Transverse colon (tissue), 4 donors: ENCODE data around the gene RIPOR3. TPM values are rescaled to one million over a fixed set of nuclear protein-coding genes. Genes with fewer than 3 reads are reported as not detected.
"Not testable (repeated sequence)": the region's sequence is repeated elsewhere in the genome, so short reads cannot be mapped to it uniquely, and the experiment has no call there.

Experiments
- DNase-seq: peaks from one replicate; pipeline ENCODE4 v3.0.0-alpha.2; 2019
- H3K27ac ChIP-seq, 4 donors: fragments of 200-600 bp; sonication (generic); 2 replicates each; pipeline ENCODE4 v1.5.1; 2016 to 2018; ENCODE audit warnings: inconsistent platforms in 4 of 4
- H3K27me3 ChIP-seq: fragments of 200-600 bp; sonication (generic); 2 replicates; pipeline ENCODE4 v1.5.1; 2017; ENCODE audit warnings: inconsistent platforms
- H3K36me3 ChIP-seq, 4 donors: fragments of 200-600 bp; sonication (generic); 2 replicates each; pipeline ENCODE4 v1.5.1; 2017 to 2019; ENCODE audit warnings: inconsistent platforms in 4 of 4
- H3K4me1 ChIP-seq, 4 donors: fragments of 200-600 bp; sonication (generic); 2 replicates each; pipeline ENCODE4 v1.5.1; 2017 to 2020; ENCODE audit warnings: inconsistent platforms in 4 of 4
- H3K4me3 ChIP-seq, 4 donors: fragments of 200-600 bp; sonication (generic); 1 replicate in 1 of 4; 2 replicates in 3 of 4; pipeline versions ENCODE4 v1.5.1 to v1.6.1; 2017 to 2019; ENCODE audit warnings: inconsistent platforms in 4 of 4
- H3K9me3 ChIP-seq, 2 donors: fragments of 200-600 bp; sonication (generic); 2 replicates each; pipeline ENCODE4 v1.5.1; 2017 to 2019; ENCODE audit warnings: inconsistent platforms in 2 of 2
- EP300 ChIP-seq: sonication (generic); formaldehyde crosslinking; IDR thresholded peaks from one replicate; pipeline ENCODE4 v1.6.1; 2017; ENCODE audit warnings: antibody characterized with exemption, low read depth
- POLR2A ChIP-seq: fragments of 450-650 bp; IDR thresholded peaks from one replicate; pipeline ENCODE4 v1.6.1; 2016; ENCODE audit warnings: antibody characterized with exemption, mild to moderate bottlenecking, moderate library complexity
- POLR2AphosphoS5 ChIP-seq, 3 donors: sonication (generic); formaldehyde crosslinking; IDR thresholded peaks; one replicate each; pipeline ENCODE4 v1.6.1; 2016; ENCODE audit warnings: antibody characterized with exemption in 3 of 3
- WGBS, 2 donors: methylation state at CpG; one replicate each; pipeline ENCODE4 v1.1.5; 2018; ENCODE audit warnings: low coverage in 1 of 2; 5-methylcytosine and 5-hydroxymethylcytosine counted together
- in situ Hi-C, 4 donors: fragments of 200-750 bp; cut with MboI; loops; one replicate each; pipeline versions ENCODE4 v1.15.0 to v1.15.1; 2017; ENCODE audit warnings: low sequenced_read_pairs in 3 of 4, low pct_ligation_motif_present in 1 of 4, low pct_unique_long_range_greater_than_20kb in 1 of 4
- intact Hi-C: fragments of 100-400 bp; cut with DNase I; formaldehyde crosslinking; loops from one replicate; pipeline ENCODE4 v1.15.1; 2023; ENCODE audit warnings: low total_unique reads
- total RNA-seq, 4 donors: library from RNA; depleted of rRNA; stranded (reverse); fragments of >200 nt; gene quantifications; one replicate each; pipeline ENCODE4 v1.1.0, GENCODE V29; 2016
- TF ChIP-seq, protein P1 (sequence below), 5 experiments: fragments of 200-600 bp in 3 of 5; fragments of 450-650 bp in 2 of 5; sonication (generic) in 3 of 5; IDR thresholded peaks; 1 replicate in 2 of 5; 2 replicates in 3 of 5; pipeline ENCODE4 v1.5.1; 2016 to 2017; ENCODE audit warnings: antibody characterized with exemption in 5 of 5, inconsistent platforms in 3 of 5, mild to moderate bottlenecking in 2 of 5, moderate library complexity in 1 of 5

The RIPOR3 gene
- total RNA-seq, 4 donors from 2014 or later, result 4.6 to 15.7 (median 8.7) TPM

DNA sequence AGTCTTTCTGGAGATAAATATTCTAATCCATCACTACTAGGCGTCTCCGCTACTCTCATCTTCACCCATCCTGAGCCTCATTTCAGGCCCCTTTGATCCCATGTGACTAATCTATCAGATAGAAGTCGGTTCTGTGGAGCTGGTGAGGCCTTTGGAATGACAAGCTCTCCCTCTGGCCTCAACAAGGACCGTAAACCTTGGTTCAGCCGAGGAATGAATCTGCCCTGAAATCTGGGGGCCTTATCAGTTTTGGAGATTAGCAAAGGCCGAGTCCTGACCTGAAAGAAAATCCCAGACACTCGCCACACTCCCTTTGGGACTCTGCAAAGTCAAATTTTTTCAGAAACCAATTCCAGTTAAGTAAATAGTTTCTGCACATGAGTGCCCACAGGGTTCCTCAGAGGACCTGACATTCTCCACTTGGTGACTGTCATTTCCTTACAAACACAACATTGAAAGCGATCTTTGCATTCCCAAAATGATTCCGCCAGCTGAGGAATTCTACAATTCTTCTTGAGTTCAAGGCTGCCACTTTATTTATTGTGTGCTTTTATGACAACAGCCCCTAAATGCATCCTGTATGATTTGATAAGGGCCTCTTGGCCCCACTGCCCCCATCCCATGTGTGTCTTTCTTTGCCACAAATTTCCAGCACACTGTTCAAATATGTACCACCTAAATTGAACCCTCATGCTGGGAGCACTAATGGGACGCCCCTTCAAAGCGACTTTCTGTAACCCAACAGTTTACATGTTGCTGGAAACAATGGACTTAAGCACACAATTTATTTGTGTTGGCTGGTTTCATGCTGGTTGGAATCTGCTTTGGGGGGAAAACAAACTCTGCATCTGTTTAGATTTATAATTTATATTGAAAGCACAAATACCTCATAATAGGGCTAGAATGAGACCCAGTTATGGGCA, 10.0 kb upstream of the RIPOR3 start:
- DNase-seq, result no peak
- H3K27ac ChIP-seq, result no peak overlapping the region
- WGBS, 2 donors, result 81 to 95% methylated on average over 5 to 11 of the region's 11 CpGs
- no peak overlapping the region for H3K4me3 ChIP-seq
- H3K9me3 ChIP-seq, result no peaks in the 10 kb centered on the region
- intact Hi-C loops, result loop anchor here (10.0 kb wide), 1 partner anchor 77 kb away; no protein-coding TSS in a partner anchor
- in situ Hi-C loops, result no loop called here
- no peaks in the 10 kb centered on the region for H3K36me3 ChIP-seq
- no peaks in the 10 kb centered on the region for H3K4me1 ChIP-seq
- TF ChIP-seq EP300 (no peak), POLR2A (no peak), POLR2AphosphoS5 (IDR thresholded peaks at IDR 0.05) (no peak)
- TF ChIP-seq, protein P1, sequence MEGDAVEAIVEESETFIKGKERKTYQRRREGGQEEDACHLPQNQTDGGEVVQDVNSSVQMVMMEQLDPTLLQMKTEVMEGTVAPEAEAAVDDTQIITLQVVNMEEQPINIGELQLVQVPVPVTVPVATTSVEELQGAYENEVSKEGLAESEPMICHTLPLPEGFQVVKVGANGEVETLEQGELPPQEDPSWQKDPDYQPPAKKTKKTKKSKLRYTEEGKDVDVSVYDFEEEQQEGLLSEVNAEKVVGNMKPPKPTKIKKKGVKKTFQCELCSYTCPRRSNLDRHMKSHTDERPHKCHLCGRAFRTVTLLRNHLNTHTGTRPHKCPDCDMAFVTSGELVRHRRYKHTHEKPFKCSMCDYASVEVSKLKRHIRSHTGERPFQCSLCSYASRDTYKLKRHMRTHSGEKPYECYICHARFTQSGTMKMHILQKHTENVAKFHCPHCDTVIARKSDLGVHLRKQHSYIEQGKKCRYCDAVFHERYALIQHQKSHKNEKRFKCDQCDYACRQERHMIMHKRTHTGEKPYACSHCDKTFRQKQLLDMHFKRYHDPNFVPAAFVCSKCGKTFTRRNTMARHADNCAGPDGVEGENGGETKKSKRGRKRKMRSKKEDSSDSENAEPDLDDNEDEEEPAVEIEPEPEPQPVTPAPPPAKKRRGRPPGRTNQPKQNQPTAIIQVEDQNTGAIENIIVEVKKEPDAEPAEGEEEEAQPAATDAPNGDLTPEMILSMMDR (IDR thresholded peaks at IDR 0.05), result no peak
- no peaks in the 10 kb centered on the region for H3K27me3 ChIP-seq

DNA sequence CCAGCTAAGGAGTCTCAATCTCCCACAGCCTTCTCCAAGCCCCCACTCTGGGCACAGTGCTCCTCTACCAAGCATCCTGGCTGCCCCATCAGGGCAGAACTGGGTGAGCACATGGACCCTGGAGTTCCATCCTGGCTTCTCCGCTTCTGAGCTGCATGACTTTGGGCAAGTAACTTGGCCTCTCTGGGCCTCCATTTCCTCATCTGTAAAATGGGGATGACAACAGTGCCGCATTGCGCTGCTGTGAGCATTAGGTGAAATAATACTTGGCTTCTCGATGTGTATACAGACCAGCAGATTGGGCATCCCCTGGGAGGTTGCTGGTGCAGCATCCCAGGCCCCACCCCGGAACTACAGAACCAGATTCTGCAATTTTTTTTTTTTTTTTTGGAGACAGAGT, 8.3 kb upstream of the RIPOR3 start:
- TF ChIP-seq, protein P1 (IDR thresholded peaks at IDR 0.05), result no peak
- TF ChIP-seq POLR2A, result no peak
- TF ChIP-seq POLR2AphosphoS5 (IDR thresholded peaks at IDR 0.05), result no peak
- no peak for TF ChIP-seq EP300
- no peaks in the 10 kb centered on the region for H3K36me3 ChIP-seq
- H3K4me1 ChIP-seq, result no peaks in the 10 kb centered on the region
- DNase-seq, result no peak
- no peaks in the 10 kb centered on the region for H3K27me3 ChIP-seq
- no peak overlapping the region for H3K4me3 ChIP-seq
- intact Hi-C loops, result loop anchor here (10.0 kb wide), 1 partner anchor 75 kb away; no protein-coding TSS in a partner anchor
- H3K9me3 ChIP-seq, result no peaks in the 10 kb centered on the region
- H3K27ac ChIP-seq, result no peak overlapping the region
- in situ Hi-C loops, result no loop called here
- 92 to 100% methylated on average over 4 to 5 of the region's 5 CpGs for WGBS, 2 donors

DNA sequence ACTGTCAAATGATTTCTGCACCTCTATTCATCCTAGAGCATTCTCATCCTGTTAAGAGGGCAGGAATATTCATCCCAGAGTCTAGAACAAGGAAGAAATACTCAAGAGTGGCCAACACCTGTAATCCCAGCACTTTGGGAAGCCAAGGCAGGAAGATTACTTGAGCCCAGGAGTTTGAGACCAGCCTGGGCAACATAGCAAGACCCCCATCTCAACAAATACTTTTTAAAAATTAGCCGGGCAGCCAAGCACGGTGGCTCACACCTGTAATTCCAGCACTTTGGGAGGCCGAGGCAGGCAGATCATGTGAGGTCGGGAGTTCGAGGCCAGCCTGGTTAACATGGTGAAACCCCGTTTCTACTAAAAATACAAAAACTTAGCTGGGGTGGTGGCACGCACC, 6.9 kb upstream of the RIPOR3 start:
- H3K4me3 ChIP-seq, H3K4me1 ChIP-seq, in situ Hi-C loops, H3K27ac ChIP-seq, H3K27me3 ChIP-seq, DNase-seq, intact Hi-C loops, H3K9me3 ChIP-seq, H3K36me3 ChIP-seq: not testable (repeated sequence)
- 88% methylated on average over 7 of the region's 7 CpGs; no CpG with 5 or more reads in 1 of the 2 donors for WGBS, 2 donors

DNA sequence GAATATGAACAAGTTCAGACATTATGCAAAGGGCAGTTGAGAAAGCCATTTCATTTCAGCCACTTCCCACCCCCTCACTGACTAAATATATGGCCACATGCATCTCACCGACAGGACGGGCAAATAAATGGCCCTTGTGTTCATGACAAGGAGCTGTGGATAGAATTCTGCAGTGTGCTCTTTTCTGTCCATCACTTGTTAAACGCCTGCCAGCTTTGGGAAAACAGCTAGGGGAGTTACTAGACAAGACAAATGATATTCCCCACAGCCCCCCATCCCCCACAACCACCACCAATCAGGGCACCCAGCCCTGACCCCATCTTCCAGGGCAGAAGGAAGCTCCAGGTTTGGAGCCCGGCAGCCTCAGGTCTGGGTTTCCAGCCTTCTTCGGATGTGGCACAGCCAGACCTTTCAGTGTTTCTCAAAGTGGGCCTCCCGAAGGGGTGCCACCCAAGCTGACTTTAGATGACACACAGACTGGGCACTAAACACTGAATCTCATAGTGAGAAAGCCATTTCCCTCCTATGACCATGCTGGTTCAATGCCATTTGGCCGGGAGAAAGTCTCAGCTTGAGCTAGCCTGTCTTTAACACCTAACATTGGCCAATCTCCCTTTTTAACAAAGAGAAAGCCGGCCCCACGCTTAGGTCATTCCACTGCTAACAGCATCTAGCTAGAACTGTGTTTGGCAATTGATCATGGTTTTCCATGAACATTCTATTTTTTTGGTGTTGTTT, 4.0 kb upstream of the RIPOR3 start:
- no peak overlapping the region for H3K27ac ChIP-seq
- no peak overlapping the region for H3K4me3 ChIP-seq
- WGBS, 2 donors, result 79 to 81% methylated on average over 2 to 9 of the region's 9 CpGs
- H3K9me3 ChIP-seq, result no peaks in the 10 kb centered on the region
- DNase-seq, result no peak
- H3K4me1 ChIP-seq, result peaks cover 0 to 14% (median 5%) of the 10 kb centered on the region in 4 donors
- no peaks in the 10 kb centered on the region for H3K36me3 ChIP-seq
- in situ Hi-C loops (no loop called here), intact Hi-C loops (no loop called here)
- TF ChIP-seq EP300 (no peak), POLR2A (no peak), POLR2AphosphoS5 (IDR thresholded peaks at IDR 0.05) (no peak)
- TF ChIP-seq, protein P1 (IDR thresholded peaks at IDR 0.05), result no peak
- H3K27me3 ChIP-seq, result peaks cover 28% of the 10 kb centered on the region
